Lung (tissue), 12 donors: ENCODE data around the gene MYZAP. TPM values are rescaled to one million over a fixed set of nuclear protein-coding genes. Genes with fewer than 3 reads are reported as not detected.

ENCODE experiments used
- ATAC-seq: fragments of 200-7000 bp; cut with Tn5 transposase; one replicate; pipeline ENCODE4 v1.9.1; 2020; ENCODE audit warnings: moderate number of reproducible peaks; ENCODE audit not compliant: insufficient read depth, low FRiP score
- DNase-seq, 3 donors: peaks; one replicate each; pipeline ENCODE4 v3.0.0-alpha.2; 2013 to 2017
- H3K27ac ChIP-seq, 2 donors: one replicate each; pipeline ENCODE4 v1.5.1; 2013; ENCODE audit warnings: mild to moderate bottlenecking in 2 of 2, moderate library complexity in 2 of 2, control low read depth in 1 of 2, inconsistent platforms in 1 of 2, low read depth in 1 of 2, low read length in 1 of 2
- H3K27me3 ChIP-seq, 3 donors: one replicate each; pipeline ENCODE4 v1.5.1; 2013; ENCODE audit warnings: low read length in 2 of 3; ENCODE audit not compliant: control insufficient read depth in 3 of 3, insufficient read depth in 3 of 3
- H3K36me3 ChIP-seq, 4 donors: one replicate each; pipeline ENCODE4 v1.5.1; 2013; ENCODE audit warnings: low read length in 4 of 4, mild to moderate bottlenecking in 1 of 4, moderate library complexity in 1 of 4; ENCODE audit not compliant: control insufficient read depth in 4 of 4, insufficient read depth in 4 of 4
- H3K4me1 ChIP-seq, 5 donors: one replicate each; pipeline ENCODE4 v1.5.1; 2013; ENCODE audit warnings: low read length in 5 of 5, mild to moderate bottlenecking in 2 of 5, moderate library complexity in 1 of 5; ENCODE audit not compliant: control insufficient read depth in 5 of 5, insufficient read depth in 5 of 5
- H3K4me3 ChIP-seq: one replicate; pipeline ENCODE4 v1.5.1; 2013; ENCODE audit warnings: mild to moderate bottlenecking, control low read depth, moderate library complexity
- H3K9ac ChIP-seq, 2 donors: one replicate each; pipeline ENCODE4 v1.5.1; 2013; ENCODE audit warnings: low read length in 2 of 2, control low read depth in 1 of 2; ENCODE audit not compliant: insufficient read depth in 1 of 2
- H3K9me3 ChIP-seq, 4 donors: one replicate each; pipeline ENCODE4 v1.5.1; 2013; ENCODE audit warnings: low read length in 3 of 4, mild to moderate bottlenecking in 1 of 4, moderate library complexity in 1 of 4; ENCODE audit not compliant: control insufficient read depth in 4 of 4, insufficient read depth in 3 of 4
- WGBS, 2 donors: extraction: QIAGEN DNeasy Blood & Tissue Kit; methylation state at CpG; one replicate each; pipeline ENCODE4 v1.1.7; 2013; 5-methylcytosine and 5-hydroxymethylcytosine counted together
- polyA plus RNA-seq, 2 donors: library from polyadenylated mRNA; stranded (reverse); fragments of 200-250 nt; gene quantifications; one replicate each; pipeline ENCODE4 v1.2.1, GENCODE V29; 2013
- total RNA-seq, 2 donors: library from RNA; depleted of rRNA in 1 of 2; stranded (reverse); fragments of >200 nt in 1 of 2; gene quantifications; one replicate each; pipeline ENCODE4 v1.2.1, GENCODE V29; 2014 to 2021
- TF ChIP-seq, protein P1 (sequence below): IDR thresholded peaks from 2 replicates; pipeline ENCODE4 v1.5.1; 2012; ENCODE audit warnings: mild to moderate bottlenecking; ENCODE audit errors: control extremely low read depth, extremely low read depth
- donor health status: control.
- donor health status: control.
- donor health status: Bipolar disorder and iron deficiency.
- donor health status: healthy.
- donor health status: DM: yes; HTN: yes; CAD: no.

Gene MYZAP
- total and polyA plus RNA-seq, 4 donors, result 6.9 to 36.9 (median 11.6) TPM

DNA sequence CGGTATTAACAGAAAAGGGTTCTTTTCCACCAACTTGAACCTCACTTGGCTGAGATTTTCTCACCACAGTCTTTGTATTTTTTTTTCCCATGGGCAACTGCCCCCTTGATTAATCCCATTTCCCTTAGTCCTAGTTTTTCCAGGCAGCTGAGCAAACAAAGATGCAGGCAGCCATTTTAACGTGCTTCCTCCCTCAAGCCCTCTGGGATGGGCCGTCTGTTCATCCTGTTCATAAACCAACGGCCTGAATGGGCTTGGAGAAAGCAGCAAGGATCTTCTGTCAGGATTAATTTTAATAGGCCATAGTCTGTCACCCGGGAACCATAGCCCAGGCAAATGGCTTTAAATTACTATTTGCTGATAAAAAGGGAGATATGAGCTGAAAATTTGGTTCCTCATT is 104.4 kb downstream of the MYZAP start:
- H3K4me3 ChIP-seq, result no peak overlapping the region
- DNase-seq (no peak), ATAC-seq (no peak)
- no peaks in the 10 kb centered on the region for H3K9me3 ChIP-seq
- TF ChIP-seq, protein P1, sequence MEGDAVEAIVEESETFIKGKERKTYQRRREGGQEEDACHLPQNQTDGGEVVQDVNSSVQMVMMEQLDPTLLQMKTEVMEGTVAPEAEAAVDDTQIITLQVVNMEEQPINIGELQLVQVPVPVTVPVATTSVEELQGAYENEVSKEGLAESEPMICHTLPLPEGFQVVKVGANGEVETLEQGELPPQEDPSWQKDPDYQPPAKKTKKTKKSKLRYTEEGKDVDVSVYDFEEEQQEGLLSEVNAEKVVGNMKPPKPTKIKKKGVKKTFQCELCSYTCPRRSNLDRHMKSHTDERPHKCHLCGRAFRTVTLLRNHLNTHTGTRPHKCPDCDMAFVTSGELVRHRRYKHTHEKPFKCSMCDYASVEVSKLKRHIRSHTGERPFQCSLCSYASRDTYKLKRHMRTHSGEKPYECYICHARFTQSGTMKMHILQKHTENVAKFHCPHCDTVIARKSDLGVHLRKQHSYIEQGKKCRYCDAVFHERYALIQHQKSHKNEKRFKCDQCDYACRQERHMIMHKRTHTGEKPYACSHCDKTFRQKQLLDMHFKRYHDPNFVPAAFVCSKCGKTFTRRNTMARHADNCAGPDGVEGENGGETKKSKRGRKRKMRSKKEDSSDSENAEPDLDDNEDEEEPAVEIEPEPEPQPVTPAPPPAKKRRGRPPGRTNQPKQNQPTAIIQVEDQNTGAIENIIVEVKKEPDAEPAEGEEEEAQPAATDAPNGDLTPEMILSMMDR, result no peak
- WGBS, 2 donors, result 79 to 81% methylated on average over 5 of the region's 5 CpGs
- peaks cover 0 to 11% (median 2%) of the 10 kb centered on the region in 5 donors for H3K4me1 ChIP-seq
- H3K9ac ChIP-seq, result no peak overlapping the region
- no peak overlapping the region for H3K27ac ChIP-seq
- H3K27me3 ChIP-seq, result no peaks in the 10 kb centered on the region
- H3K36me3 ChIP-seq, result no peaks in the 10 kb centered on the region

DNA sequence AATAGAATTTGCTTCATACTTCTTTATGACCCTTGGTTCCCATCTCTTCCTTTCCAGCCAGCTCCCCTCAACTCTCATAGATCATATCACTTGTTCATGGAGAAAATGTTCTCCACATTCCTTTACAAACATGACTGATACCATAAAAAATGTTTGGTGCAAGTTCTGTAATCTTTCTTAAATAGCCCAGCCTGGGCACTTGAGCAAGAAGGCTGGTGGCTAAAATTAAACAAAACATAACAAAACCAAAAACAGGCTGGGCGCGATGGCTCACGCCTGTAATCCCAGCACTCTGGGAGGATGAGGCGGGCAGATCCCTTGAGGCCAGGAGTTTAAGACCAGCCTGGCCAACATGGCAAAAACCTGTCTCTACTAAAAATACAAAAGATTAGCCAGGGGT is 105.9 kb downstream of the MYZAP start:
- TF ChIP-seq, protein P1, result no peak
- DNase-seq, result no peak

DNA sequence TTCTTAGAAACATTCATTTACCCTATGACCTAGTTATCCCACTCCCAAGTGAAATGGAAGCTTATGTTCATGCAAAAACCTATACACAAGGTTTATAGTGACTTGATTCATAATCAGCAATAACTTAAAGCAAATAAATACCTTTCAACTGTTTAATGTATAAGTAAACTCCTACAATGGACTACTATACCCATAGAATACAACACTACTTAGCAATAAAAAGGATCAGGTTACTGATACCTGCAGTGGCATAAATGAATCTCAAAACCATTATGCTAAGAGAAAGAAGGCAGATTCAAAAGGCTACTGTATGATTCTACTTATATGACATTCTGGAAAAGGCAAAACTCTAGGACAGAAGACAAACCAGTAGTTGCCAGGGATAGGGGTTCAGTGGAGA is 106.5 kb downstream of the MYZAP start:
- H3K36me3 ChIP-seq, result no peaks in the 10 kb centered on the region
- TF ChIP-seq, protein P1, result no peak
- no peak overlapping the region for H3K4me3 ChIP-seq
- H3K27ac ChIP-seq, result no peak overlapping the region
- DNase-seq (no peak), ATAC-seq (no peak)
- no peaks in the 10 kb centered on the region for H3K9me3 ChIP-seq
- peaks cover 0 to 3% (median 0%) of the 10 kb centered on the region in 5 donors for H3K4me1 ChIP-seq
- no peak overlapping the region for H3K9ac ChIP-seq
- no peaks in the 10 kb centered on the region for H3K27me3 ChIP-seq

More for the DNA sequence above, 105.9 kb downstream of the MYZAP start:
- H3K36me3 ChIP-seq, result no peaks in the 10 kb centered on the region
- no peak overlapping the region for H3K9ac ChIP-seq
- H3K4me3 ChIP-seq, result no peak overlapping the region
- 96 to 97% methylated on average over 4 of the region's 4 CpGs for WGBS, 2 donors
- H3K27me3 ChIP-seq, result no peaks in the 10 kb centered on the region
- no peak for ATAC-seq
- no peaks in the 10 kb centered on the region for H3K9me3 ChIP-seq
- H3K27ac ChIP-seq, result no peak overlapping the region
- peaks cover 0 to 9% (median 0%) of the 10 kb centered on the region in 5 donors for H3K4me1 ChIP-seq

DNA sequence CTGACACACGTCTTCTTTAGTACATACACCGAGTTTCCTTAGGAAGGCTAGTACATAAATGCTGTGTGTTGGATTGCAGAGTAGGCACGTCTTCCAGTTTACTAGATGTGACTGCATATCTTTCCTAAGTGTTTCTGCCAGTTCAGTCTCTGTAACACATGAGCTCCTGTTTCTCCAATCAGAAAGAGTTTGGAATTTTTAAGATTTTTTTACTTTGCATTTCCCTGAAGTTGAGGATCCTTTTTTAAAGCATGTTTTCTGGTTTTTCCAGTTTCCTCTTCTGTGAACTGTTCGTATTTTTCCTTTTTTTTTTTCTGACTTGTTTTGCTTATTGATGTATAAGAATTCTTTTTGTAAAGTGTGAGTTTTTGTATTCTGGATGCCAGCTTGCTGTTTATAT is 107.3 kb downstream of the MYZAP start:
- Histone ChIP-seq H3K4me3 (no peak overlapping the region), H3K4me1 (no peaks in the 10 kb centered on the region), H3K36me3 (no peaks in the 10 kb centered on the region), H3K9ac (no peak overlapping the region), H3K27ac (no peak overlapping the region), H3K9me3 (no peaks in the 10 kb centered on the region), H3K27me3 (no peaks in the 10 kb centered on the region)
- TF ChIP-seq, protein P1, result no peak
- ATAC-seq (no peak), DNase-seq (peak in 2 of 3 donors; percentile 22 to 29)
- WGBS, 2 donors, result 69 to 77% methylated on average over 4 of the region's 4 CpGs
